ENCODE data around the gene PARM1.
"Not testable (repeated sequence)": the region's sequence is repeated elsewhere in the genome, so short reads cannot be mapped to it uniquely, and the experiment has no call there.

Gene PARM1

DNA sequence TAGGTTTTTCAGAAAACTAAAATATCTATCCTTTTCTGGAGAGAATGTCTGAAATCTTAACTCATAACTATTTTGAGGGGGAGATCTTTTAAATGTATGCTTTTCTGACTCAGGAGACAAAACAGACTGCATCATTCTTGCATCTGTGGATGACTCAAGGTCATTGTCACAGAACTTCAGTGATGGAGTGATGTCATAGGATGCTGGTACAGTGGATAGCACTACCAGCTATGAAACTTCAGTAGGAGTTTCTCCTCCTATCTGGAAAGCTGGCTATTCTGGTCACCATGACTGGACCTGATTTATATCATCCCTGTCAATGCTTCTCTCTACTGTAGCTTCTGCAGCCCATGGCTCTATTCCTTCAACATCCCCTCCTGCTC, 50.3 kb downstream of the PARM1 start:
- no peak for DNase-seq (ENCODE audit: low read depth in 2 of 2)

DNA sequence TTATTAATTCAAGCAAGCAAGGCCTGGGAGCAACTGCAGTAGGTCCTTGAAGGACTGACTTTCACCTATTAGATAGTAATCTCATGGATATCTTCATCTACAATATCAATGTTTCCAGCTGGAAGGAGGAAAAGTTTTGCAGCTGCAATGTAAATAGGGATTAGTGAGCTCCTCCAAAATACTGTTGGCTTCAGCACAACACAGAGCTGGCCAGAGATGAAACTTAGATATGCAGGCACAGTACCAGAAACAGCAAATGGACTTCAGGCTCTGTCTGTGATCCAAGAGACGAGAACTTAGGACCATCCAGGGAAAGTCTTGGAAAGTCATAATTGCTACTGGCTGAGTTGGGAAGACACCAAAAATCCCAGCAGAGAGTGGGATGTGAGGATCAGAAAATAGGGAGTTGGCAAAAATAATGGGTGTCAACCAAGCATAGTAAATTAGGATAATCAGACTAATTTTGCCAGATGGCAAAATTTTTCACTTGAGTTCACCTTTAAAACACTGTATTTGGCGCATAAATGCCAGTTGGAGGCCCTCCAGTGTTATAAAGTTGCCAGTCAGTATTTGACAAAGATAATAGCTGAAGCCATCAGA, 57.5 kb downstream of the PARM1 start:
- DNase-seq (ENCODE audit: low read depth in 2 of 2): no peak

DNA sequence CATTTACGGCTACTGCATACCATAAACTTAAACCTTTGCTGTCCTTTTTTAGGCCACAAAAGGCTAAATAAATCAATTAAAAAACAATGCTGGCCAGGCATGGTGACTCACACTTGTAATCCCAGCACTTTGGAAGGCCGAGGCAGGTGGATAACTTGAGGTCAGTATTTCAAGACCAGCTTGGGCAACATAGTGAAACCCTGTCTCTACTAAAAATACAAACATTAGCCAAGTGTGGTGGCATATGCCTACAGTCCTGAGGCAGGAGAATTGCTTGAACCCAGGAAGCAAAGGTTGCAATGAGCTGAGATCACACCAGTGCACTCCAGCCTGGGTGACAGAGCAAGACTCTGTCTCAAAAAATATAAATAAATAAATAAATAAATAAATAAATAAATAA, 61.5 kb downstream of the PARM1 start:
- not testable (repeated sequence) for DNase-seq (ENCODE audit: low read depth in 2 of 2)

DNA sequence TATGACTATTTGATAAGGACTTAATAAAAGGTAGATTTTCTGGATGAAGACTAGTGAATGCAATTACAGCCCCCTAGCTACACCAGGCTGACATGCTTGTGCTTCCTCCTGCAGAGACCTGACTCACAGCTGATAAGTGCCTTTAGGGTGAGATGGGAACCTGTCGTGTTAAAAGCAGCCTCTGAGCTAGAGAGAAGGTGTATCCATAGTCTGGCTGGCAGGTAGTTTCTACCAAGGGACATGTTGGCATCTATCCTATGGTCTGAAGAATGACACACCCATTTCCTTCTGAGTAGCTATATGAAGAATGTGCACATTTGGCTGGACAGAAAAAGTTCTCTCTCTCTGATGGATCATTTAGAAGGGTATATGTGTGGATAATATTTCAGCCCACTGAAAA, 64.1 kb downstream of the PARM1 start:
- no peak for DNase-seq (ENCODE audit: low read depth in 2 of 2)

DNA sequence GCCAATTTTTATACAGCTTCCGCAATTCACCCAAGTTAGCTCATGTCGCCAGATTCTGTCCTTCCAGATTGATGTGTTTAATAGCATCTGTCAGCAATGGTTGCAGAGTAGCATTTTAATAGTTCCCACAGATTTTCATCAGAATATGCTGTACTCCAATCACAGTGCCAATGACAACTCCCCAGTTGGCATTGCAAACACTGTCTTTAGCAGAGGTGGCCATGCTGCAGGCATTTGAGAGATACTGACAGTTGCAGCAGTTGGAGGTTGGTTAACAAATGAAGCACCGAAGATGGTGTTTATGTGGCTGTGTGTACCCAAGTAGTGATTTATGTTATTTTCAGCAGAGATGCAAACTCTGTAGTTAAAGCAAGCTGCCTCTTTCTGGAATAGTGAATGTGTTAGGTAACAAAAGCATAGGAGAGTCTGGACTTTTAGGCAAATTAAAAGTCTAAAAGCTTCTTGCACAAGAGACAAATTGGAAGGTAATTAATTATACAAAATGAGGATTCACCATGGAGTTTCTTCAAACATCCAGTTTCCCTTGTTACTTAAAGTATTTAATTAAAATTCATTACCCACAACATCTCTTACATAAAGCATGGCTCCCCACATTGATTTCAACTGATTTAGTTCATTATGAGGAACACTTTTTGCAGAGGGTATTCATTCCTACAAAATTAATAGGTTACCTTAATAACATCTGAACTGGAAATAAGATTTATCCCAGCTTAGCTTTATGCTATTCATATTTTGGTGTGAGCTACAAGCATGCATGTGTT, 65.2 kb downstream of the PARM1 start:
- no peak for DNase-seq (ENCODE audit: low read depth in 2 of 2)

DNA sequence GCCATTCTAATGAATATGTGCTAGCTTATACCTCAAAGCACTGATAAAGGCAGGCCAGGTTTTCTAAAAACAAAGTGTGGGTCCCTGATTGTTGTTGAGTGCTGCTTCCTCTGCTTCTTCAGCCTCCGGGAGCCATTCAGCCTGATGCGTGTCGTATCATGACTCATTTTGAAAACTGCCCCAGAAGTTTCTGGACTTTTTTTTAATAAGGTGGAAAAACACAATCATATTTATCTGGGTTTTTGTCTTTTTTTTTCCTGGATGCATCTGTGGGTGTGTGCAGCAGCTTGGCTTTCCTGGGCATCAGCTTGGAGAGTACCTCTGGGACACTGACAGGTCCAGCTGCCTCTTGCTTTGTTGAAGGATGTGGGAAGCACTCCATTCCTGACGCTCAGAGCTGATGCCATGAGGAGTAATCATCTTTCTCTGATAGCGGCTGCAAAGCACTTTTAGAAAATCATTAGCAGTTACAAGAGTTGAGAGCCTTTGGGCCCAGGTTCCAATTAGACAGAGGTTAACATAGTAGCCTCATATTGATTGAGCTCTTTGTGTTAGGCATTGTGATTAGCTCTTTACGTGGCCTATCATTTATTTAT, 66.9 kb downstream of the PARM1 start:
- DNase-seq (ENCODE audit: low read depth in 2 of 2): no peak

DNA sequence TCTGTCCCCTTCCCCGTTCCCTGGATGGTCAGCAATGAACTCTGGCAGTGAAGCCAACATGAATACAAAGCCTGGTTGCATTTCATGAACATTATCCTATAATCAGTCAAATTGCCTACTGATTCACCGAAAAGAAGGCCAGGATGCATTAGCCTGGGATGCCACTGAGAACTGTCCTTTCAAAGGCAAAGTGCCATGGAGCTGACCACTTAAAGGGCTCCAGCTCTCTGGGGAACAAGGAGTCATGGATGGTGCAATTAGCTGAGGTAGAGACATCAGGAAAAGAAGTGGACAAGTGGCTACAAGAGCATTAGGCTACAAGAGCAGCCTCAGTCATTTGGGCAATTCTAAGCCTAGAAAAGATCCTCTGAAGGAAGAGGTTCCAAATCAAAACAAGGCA, 69.0 kb downstream of the PARM1 start:
- no peak for DNase-seq (ENCODE audit: low read depth in 2 of 2)

DNA sequence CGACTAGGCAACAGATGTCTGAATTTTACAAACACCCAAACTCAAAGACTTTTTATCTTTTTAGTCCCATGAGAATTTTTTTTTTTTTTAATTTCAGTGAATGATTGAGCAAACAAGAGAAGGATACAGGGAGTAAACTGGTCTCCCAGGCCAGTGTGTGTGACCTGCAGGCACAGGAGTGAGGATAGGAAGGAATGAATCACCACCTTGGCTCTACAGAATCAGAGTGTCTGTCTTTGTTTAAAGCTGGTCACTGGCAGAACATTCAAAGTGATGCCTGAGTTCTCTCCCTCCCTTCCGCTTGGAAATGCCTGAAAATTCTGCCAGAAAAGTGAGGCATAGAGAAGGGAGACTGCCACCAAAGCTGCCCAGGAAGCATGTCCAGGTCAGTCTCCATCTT, 69.5 kb downstream of the PARM1 start:
- no peak for DNase-seq (ENCODE audit: low read depth in 2 of 2)

DNA sequence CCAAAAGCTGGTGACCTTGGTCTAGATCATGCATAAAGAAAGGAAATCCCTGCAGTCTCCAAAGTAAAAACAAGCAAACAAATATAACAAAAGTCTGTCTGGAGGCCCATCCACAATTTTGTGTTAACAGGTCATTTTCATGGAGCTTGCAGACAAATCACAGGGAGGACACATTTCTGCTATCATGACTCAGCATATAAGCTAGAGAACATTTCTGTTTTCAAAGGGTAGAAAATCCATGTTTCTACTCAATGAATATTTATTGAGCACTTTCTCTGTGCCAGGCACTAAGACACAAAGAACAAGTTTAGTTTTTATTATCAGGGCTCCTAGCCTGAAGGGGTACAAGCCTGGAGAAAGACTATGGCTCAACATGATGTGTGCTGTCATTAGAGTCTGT, 71.1 kb downstream of the PARM1 start:
- no peak for DNase-seq (ENCODE audit: low read depth in 2 of 2)

DNA sequence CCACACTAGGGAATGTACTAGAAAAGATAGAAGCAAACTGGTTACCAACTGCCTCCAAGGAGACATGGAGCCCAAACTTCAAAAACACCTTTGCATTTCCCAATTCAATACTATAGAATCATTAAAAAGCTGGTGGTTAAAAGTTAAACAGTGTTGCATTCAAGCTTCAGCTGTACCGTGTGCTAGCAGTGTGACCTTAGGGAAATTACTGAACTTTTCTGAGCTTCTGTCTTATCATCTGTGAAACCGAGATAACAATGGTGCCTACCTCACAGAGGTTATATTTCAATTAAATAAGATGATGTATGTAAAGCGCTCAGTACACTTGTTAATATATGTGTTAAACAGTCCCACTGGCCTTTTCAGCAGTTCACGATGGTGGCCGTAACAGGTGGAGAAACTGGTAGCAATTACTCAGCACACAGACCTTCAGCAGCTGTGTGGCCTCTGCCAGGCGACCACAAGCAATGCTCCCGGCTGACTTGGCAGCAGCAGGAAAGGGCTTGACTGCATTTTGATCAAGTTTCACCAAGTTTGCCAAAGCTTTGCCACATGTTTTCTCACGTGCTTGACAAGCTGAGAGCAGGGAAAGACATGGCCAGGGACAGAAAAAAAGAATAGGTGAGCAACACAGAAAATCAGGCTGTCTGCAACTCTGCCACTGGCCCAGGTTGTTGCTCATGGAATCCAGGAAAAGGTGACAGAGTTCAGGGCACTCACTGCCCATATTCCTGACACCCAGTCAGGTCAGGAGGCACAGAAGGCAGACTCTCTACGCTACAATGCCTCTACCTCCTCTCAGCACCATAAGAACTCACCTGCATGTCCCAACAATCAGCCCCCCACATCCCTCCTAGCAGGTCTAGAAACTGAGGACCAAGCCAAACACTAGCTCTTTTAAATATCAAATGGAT, 72.1 kb downstream of the PARM1 start:
- no peak for DNase-seq (ENCODE audit: low read depth in 2 of 2)

DNA sequence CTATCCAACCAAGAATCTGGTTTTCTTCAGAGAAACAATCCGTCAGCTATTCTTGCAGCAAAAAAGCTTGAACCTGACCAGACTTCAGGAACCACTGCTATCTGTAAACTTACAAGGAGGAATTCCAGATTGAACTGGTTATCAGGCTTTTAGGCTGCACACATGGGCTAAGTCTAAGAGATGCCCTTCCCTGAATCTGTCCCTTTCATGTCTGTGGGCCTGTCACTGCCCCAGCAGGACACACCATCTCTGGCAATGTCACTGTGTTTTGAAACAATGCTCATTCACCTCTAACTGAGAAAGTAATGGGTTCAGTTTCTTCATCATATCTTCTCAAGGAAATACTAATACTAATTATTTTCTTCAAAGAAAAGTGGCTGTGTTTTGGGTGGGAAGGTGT, 72.8 kb downstream of the PARM1 start:
- DNase-seq (ENCODE audit: low read depth in 2 of 2): no peak

DNA sequence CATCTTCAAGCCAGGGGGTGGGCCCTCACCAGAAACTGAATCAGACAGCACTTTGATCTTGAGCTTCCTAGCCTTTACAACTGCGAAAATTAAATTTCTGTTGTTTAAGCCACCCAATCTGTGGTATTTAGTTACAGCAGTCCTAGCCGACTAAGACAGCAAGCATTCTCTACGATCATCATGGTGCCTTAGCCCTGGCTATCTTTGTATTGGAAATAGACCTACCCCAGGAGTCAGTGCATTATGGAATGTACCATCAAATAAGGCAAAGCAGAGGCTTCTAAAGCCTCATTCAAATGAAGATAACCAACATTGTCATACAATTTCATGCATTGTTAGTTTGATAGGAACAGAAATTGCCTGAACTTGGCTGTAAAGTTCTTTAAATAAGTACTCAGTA, 75.0 kb downstream of the PARM1 start:
- DNase-seq (ENCODE audit: low read depth in 2 of 2): no peak

DNA sequence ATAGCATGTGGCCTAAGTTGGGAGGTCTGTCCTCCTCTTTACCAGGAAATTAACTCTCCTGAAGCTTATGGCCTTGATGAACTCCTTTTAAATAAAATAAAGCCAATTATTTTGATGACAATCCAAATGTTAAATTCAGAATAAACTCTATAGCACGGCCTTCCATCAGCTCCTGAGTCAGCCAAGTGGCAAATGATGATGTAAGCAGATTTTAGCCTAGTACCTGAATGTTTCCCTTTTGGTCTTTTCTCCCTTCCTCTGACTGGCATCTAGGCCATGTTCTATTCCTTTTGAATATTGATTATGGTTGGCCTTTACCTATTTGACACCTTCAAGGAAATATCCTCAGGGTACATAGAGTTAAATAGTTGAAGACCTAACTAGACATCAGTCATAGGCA, 76.2 kb downstream of the PARM1 start:
- DNase-seq (ENCODE audit: low read depth in 2 of 2): no peak

DNA sequence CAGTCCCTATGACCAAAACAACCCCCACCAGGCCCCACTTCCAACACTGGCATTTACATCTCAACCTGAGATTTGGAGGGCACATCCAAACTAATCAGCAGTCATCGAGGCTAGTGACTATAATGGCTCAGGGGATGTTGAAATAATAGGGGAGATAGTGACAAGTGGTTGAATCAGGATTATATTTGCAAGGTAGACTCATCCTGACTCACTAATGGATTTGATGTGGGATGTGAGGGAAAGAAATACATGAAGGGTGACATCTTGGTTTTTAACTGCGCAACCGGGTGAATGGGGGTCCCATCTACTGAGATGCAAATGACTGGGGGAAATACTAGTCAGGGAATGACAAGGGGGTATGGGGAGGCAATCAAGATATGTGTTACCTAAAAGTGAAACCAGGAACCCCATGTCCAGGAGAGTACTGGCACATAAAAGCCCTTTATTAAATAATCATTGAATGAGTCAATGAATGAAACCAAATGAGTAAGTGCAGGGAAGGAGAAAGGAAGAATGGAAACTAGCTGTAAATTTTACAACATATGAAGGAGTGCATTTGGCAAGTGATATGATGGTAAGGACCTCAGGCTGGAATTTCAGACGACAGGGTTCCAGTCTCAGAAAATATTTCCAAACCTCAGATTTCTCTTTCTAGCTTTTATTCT, 78.3 kb downstream of the PARM1 start:
- DNase-seq (ENCODE audit: low read depth in 2 of 2): no peak

DNA sequence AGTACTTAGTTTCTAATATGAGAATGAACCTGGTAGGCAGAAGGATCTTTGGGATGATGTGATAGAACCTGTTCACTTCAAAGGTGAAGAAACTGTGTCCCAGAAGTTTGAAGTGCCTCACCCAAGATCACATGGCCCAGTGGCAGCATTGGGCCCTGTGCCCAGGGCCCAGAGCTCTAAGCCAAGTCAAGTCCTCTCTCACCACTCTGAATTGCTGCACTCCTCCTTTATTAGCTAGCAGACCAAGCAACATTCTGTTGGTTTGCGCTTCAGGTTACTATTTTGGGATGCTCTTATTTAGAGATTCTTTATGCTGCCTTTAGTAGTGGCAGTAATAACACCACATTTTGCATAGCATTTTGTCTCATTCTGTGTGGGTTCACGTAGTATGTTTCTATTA, 82.7 kb downstream of the PARM1 start:
- no peak for DNase-seq (ENCODE audit: low read depth in 2 of 2)

DNA sequence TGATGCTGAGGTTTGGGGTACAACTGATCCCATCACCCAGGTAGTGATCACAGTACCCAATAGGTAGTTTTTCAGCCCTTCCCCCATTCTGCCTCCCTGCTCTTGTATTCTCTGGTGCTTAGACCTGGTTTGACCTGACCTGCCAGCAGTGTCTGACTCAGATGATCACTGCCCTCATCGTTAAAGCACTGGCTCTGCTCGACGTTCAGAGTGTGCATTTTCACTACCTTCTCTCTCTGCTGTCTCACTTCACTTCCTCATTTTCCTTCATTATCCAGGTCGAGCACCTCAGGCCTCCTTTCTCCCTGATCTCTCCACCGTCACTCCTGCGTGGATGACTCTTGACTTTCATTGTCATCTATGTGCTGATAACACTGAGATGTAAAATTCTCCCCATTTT, 83.6 kb downstream of the PARM1 start:
- no peak for DNase-seq (ENCODE audit: low read depth in 2 of 2)

DNA sequence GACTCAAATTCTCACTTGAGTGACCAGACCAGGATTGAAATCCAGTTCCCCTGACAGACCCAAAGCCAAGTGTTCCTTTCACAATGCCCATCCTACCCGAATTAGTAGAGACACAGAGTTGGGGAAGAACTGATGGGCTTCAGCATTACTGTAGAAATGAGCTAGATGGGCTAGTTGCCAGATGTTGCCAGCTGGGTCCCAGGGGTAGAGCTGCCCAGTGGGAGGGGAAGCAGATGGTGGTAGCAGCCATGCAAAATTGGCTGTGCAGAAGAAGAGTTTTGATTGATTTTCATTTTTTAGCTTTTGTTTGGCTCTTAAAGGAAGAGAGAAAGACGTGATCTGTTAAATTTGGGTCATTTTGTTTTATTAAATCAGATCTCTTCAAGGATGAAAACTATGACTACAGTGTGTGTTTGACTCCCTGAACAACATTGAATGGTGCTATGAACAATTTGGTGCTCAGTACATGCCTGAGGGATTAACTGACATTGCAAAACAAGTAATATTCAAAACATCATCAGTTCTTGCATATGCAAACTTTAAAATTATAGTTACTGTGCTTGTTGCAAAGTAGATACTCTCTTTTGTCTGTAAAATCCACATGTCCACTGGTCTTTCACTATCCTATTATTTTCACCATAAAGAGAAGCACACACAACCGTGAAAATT, 86.0 kb downstream of the PARM1 start:
- DNase-seq (ENCODE audit: low read depth in 2 of 2): no peak

DNA sequence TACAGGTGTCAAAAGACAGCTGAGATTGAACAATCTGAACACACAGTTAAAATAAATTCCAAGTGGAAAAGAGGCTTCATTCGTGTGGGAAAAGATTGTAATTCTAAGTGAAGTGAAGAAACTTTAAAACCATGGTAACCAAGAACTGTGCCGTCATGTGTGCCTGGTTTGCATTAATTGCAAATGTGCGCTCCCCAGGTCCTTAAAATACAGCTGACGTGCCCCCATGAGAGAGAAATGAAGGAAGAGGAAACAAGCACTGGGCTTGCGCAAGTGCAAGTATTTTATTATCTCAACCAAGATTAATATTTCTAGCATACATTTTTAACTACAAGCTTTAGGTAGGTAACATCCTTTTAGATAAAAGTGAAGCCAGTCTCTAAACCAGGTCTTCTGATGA, 92.5 kb downstream of the PARM1 start:
- DNase-seq (ENCODE audit: low read depth in 2 of 2): no peak

DNA sequence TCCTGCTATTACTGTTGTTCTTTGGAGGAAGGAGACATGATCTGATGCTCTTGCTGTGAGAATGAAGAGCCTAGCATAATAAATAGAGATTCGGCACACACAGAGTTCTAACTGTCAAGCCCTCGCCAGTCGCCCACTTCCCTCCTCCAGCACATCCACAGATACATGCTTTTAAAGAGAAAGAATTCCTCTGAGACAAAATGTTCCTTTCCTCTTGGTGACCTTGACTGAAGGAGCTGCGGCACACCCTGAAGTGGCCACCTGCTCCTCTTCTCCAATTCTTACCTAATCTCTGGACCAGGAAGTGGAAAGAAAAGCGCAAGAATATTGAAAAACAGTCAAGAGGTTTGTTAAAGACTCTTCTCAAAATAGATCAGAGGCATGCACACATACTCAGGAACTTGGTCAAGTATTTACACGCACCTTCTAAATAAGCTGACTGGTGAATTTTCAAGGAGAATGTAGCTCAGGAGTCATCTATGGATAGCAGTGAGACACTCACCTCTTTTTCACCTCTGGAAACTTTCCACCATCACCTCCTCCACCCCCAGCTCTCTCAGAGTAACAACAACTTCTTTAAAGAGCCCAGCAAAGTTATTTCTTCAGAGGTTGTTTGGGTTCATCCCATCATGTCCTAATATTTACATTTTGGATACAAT, 95.4 kb downstream of the PARM1 start:
- no peak for DNase-seq (ENCODE audit: low read depth in 2 of 2)

DNA sequence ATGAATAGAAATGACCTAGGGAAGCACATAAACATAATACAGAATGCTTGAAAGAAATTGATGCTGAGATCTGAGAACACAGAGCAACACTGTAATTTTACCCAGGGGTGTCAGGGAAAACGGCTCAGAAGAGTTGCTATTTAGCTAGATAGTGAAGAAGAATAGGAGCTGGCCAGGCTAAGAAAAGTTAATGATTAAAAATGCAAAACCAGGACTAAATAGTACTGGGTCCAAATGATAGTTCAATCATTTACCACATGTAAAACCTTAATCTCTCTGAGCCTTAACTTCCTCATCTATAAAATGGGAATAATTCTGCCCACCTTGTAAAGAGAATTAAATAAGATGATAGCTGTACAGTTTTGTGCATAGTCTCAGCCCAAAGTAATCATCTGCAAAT, 97.1 kb downstream of the PARM1 start:
- no peak for DNase-seq (ENCODE audit: low read depth in 2 of 2)
